ENCODE results near the gene NFIX. TPM values are rescaled to one million over a fixed set of nuclear protein-coding genes. Genes with fewer than 3 reads are reported as not detected.

NFIX gene
- total and polyA plus RNA-seq, 2 donors (not counting 1 experiment from before 2014, with no cell fraction given) = 35.7 to 74.8 TPM

DNA sequence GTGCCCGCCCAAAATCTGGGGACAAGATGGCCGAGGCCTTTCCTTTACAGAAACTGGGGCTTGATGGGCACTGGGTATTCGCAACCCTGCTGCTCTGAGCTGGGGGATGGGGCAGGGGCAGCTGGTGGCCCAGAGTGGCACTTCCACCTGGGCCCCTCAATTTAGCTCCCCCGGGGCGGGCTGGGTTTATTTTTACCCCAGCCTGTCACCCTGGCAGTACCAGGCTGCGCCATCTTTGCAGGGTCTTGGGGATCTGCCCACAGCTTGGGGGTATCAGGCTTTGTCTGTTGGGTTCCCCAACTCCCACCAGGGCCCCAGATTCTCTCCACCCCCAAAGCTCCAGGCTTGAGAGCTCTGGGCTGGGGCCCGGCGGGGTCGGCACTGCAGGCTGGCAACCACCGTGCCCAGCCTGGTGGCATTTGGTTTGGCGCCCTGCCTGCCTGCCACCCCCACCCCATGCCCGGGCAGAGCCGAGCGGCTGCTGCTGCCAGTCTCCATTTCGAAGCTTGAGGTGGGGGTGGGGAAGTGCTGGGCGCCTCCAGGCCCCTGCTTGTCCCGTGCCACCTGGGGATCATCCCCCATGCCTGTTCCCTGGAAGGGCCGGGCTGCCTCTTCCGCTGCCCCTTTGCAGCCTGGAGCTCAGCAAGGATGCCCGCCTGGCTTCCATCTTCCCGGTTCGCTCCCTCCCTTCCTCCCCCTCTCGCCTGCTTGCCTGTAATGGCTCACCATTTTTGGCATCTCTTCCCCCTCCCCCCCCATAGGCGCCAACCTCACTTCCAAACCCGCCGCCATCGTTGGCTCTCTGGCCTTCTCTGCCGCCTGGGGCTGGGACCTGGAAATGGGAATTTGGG is 11.4 kb downstream of the NFIX start:
- peak overlapping the region; percentile 70 for H3K27ac ChIP-seq (ENCODE audit: insufficient read depth, low read length)
- no peak for DNase-seq (ENCODE audit: low read depth in 2 of 2)
- TF ChIP-seq, protein P1, sequence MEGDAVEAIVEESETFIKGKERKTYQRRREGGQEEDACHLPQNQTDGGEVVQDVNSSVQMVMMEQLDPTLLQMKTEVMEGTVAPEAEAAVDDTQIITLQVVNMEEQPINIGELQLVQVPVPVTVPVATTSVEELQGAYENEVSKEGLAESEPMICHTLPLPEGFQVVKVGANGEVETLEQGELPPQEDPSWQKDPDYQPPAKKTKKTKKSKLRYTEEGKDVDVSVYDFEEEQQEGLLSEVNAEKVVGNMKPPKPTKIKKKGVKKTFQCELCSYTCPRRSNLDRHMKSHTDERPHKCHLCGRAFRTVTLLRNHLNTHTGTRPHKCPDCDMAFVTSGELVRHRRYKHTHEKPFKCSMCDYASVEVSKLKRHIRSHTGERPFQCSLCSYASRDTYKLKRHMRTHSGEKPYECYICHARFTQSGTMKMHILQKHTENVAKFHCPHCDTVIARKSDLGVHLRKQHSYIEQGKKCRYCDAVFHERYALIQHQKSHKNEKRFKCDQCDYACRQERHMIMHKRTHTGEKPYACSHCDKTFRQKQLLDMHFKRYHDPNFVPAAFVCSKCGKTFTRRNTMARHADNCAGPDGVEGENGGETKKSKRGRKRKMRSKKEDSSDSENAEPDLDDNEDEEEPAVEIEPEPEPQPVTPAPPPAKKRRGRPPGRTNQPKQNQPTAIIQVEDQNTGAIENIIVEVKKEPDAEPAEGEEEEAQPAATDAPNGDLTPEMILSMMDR (conservative IDR thresholded peaks at IDR 0.05 in 1 of 2, IDR thresholded peaks at IDR 0.05 in 1 of 2; ENCODE audit: low read depth in 1 of 2, low read length in 2 of 2) = no peak
- TF ChIP-seq EZH2 (IDR thresholded peaks at IDR 0.05; ENCODE audit: low read length, missing control alignments) = no peak
- H3K4me2 ChIP-seq (ENCODE audit: extremely low read depth, insufficient read depth, low read length) = peak overlapping the region; percentile 66
- H3K27me3 ChIP-seq (ENCODE audit: control insufficient read depth, insufficient read depth, low read length) = no peaks in the 10 kb centered on the region
- H3K4me1 ChIP-seq (ENCODE audit: control insufficient read depth, extremely low read depth, insufficient read depth, low read length) = peaks cover 34% of the 10 kb centered on the region
- peak overlapping the region in 1 of 4 experiments; percentile 30 for H3K4me3 ChIP-seq (replicated peaks in 1 of 4; ENCODE audit: control extremely low read depth in 1 of 4, insufficient read depth in 1 of 4, low read depth in 3 of 4, low read length in 4 of 4)
- H3K9ac ChIP-seq (ENCODE audit: insufficient read depth, low read length) = no peak overlapping the region
- peaks cover 93% of the 10 kb centered on the region for H3K79me2 ChIP-seq (ENCODE audit: control insufficient read depth, insufficient read depth, low read length)
- no peaks in the 10 kb centered on the region for H4K20me1 ChIP-seq (ENCODE audit: control insufficient read depth, extremely low read depth, insufficient read depth, low read length)
- H2AFZ ChIP-seq (ENCODE audit: low read length) = no peak overlapping the region
- no peaks in the 10 kb centered on the region for H3K9me3 ChIP-seq (ENCODE audit: control insufficient read depth, insufficient read depth, low read depth, low read length)
- peaks cover 6% of the 10 kb centered on the region for H3K36me3 ChIP-seq (ENCODE audit: control insufficient read depth, insufficient read depth, low read length)

DNA sequence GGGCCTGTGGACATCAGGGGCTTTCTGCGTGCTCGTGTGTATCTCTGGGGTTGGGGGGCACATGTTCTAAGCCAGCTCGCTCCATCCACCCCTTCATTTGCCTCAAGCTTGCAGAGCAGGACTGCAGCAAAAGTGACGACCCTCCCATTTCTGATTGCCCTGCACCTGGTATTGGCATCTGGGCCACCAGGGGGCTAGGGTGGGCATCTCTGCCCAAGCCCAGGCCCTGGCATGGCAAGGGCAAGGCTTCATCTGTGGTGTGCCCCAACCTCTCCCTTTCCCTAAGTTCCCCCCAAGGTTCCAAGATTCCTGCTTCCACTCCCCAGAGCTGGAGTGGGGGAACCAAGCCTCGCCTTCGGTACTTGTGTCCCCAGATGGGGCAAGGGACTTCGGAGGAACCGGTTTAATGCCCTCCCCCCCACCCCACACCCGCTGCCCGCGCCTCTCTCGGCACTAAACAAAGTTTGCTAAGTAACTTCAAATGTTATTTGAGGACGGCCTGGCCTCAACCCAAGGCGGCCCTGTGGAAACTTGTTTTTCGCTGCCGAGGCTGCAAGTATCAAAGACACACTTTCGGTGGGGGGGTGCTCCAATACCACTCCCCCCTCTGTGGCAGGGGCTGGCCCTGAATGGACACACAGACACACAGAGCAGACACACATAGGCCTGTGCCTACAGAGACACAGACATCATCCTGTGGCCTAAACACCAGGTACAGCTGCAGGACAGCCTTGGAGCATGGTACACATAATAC is 12.2 kb downstream of the NFIX start:
- no peak for TF ChIP-seq EZH2 (IDR thresholded peaks at IDR 0.05; ENCODE audit: low read length, missing control alignments)
- TF ChIP-seq, protein P1 (conservative IDR thresholded peaks at IDR 0.05 in 1 of 2, IDR thresholded peaks at IDR 0.05 in 1 of 2; ENCODE audit: low read depth in 1 of 2, low read length in 2 of 2) = no peak
- Histone ChIP-seq H3K27ac (ENCODE audit: insufficient read depth, low read length) (peak overlapping the region; percentile 70), H3K4me1 (ENCODE audit: control insufficient read depth, extremely low read depth, insufficient read depth, low read length) (peaks cover 39% of the 10 kb centered on the region), H3K4me3 (replicated peaks in 1 of 4; ENCODE audit: control extremely low read depth in 1 of 4, insufficient read depth in 1 of 4, low read depth in 3 of 4, low read length in 4 of 4) (peak overlapping the region in 1 of 4 experiments; percentile 30), H3K27me3 (ENCODE audit: control insufficient read depth, insufficient read depth, low read length) (no peaks in the 10 kb centered on the region), H3K4me2 (ENCODE audit: extremely low read depth, insufficient read depth, low read length) (peak overlapping the region; percentile 71), H3K36me3 (ENCODE audit: control insufficient read depth, insufficient read depth, low read length) (peaks cover 10% of the 10 kb centered on the region), H3K9ac (ENCODE audit: insufficient read depth, low read length) (no peak overlapping the region), H4K20me1 (ENCODE audit: control insufficient read depth, extremely low read depth, insufficient read depth, low read length) (no peaks in the 10 kb centered on the region), H2AFZ (ENCODE audit: low read length) (no peak overlapping the region), H3K9me3 (ENCODE audit: control insufficient read depth, insufficient read depth, low read depth, low read length) (no peaks in the 10 kb centered on the region), H3K79me2 (ENCODE audit: control insufficient read depth, insufficient read depth, low read length) (peaks cover 94% of the 10 kb centered on the region)
- DNase-seq (ENCODE audit: low read depth in 2 of 2) = peak in 1 of 2 donors; percentile 44
